GM12872 (cell line): ENCODE measurements around the gene BHLHA9.

Experiments
- CTCF ChIP-seq: IDR thresholded peaks from 3 replicates; pipeline ENCODE4 v1.5.1; 2011; ENCODE audit warnings: low read depth, mild to moderate bottlenecking, low read length, moderate library complexity; ENCODE audit not compliant: insufficient read depth

The BHLHA9 gene

GRCh38 chr17:1315891-1316403 is 45.7 kb downstream of the BHLHA9 start:
- TF ChIP-seq CTCF: no peak
